Stimulated activated CD8-positive, alpha-beta memory T cell treated with anti-CD3 and anti-CD28 coated beads, Interleukin-7, amount 100 ng/mL, for 48 hours (primary cell): Measurements from ENCODE around the gene CCDC146.

Source experiments
- DNase-seq, 2 donors: peaks; one replicate each; pipeline ENCODE4 v3.0.0-alpha.2; 2020; ENCODE audit warnings: low read depth in 1 of 2; ENCODE audit errors: extremely low read depth in 1 of 2

CCDC146 gene

GRCh38 chr7:77281780-77282478 lies 159.5 kb downstream of the CCDC146 start:
- no peak for DNase-seq

GRCh38 chr7:77282897-77283296 lies 160.5 kb downstream of the CCDC146 start:
- no peak for DNase-seq

- no peak for DNase-seq
These were observed 161.6 kb downstream of the CCDC146 start for GRCh38 chr7:77284005-77284404.

- no peak for DNase-seq
These were observed 162.2 kb downstream of the CCDC146 start for GRCh38 chr7:77284616-77285015.

GRCh38 chr7:77288676-77289320 lies 166.4 kb downstream of the CCDC146 start:
- no peak for DNase-seq

- no peak for DNase-seq
These were observed 167.0 kb downstream of the CCDC146 start for GRCh38 chr7:77289387-77289786.

GRCh38 chr7:77290425-77290824 lies 168.0 kb downstream of the CCDC146 start:
- no peak for DNase-seq

- DNase-seq = no peak
These were observed 170.6 kb downstream of the CCDC146 start for GRCh38 chr7:77293046-77293445.

GRCh38 chr7:77295549-77295948 lies 173.1 kb downstream of the CCDC146 start:
- no peak for DNase-seq

GRCh38 chr7:77306231-77307067 lies 184.0 kb downstream of the CCDC146 start:
- DNase-seq = no peak

GRCh38 chr7:77308792-77309191 lies 186.4 kb downstream of the CCDC146 start:
- no peak for DNase-seq

GRCh38 chr7:77309714-77310220 lies 187.4 kb downstream of the CCDC146 start:
- no peak for DNase-seq

- DNase-seq = no peak
These were observed 188.6 kb downstream of the CCDC146 start for GRCh38 chr7:77310982-77311381.

GRCh38 chr7:77313085-77313484 lies 190.7 kb downstream of the CCDC146 start:
- DNase-seq = no peak

GRCh38 chr7:77313876-77314480 lies 191.6 kb downstream of the CCDC146 start:
- DNase-seq = no peak

- no peak for DNase-seq
These were observed 192.8 kb downstream of the CCDC146 start for GRCh38 chr7:77315182-77315591.

GRCh38 chr7:77316219-77316978 lies 194.0 kb downstream of the CCDC146 start:
- no peak for DNase-seq

- DNase-seq = no peak
These were observed 195.6 kb downstream of the CCDC146 start for GRCh38 chr7:77318019-77318418.

GRCh38 chr7:77320137-77320536 lies 197.7 kb downstream of the CCDC146 start:
- DNase-seq = no peak

- DNase-seq = no peak
These were observed 198.3 kb downstream of the CCDC146 start for GRCh38 chr7:77320714-77321113.
